HepG2 (cell line): ENCODE data around the gene BCL2A1. TPM values are rescaled to one million over a fixed set of nuclear protein-coding genes. Genes with fewer than 3 reads are reported as not detected.

Experiments
- ASH2L ChIP-seq: fragments of 300-600, 200-600 bp; sonication (generic); IDR thresholded peaks from 2 replicates; pipeline ENCODE4 v1.7.0; 2017; ENCODE audit warnings: low read depth, mild to moderate bottlenecking, moderate library complexity, mixed read lengths, low read length; ENCODE audit not compliant: insufficient read length
- NCOA5 ChIP-seq: sonication (generic); formaldehyde crosslinking; IDR thresholded peaks from 2 replicates; pipeline ENCODE4 v1.4.0; 2020; ENCODE audit warnings: missing genetic modification reagents
- NR2F2 ChIP-seq: IDR thresholded peaks from 2 replicates; pipeline ENCODE4 v1.6.1; 2012; ENCODE audit warnings: low read depth, inconsistent platforms, borderline replicate concordance
- PBX3 ChIP-seq: sonication (generic); formaldehyde crosslinking; IDR thresholded peaks from 2 replicates; pipeline ENCODE4 v1.8.1; 2023; ENCODE audit warnings: missing genetic modification reagents, inconsistent platforms, borderline replicate concordance
- RBAK ChIP-seq: sonication (generic); formaldehyde crosslinking; IDR thresholded peaks from 2 replicates; pipeline ENCODE4 v1.5.1; 2020; ENCODE audit warnings: mild to moderate bottlenecking, missing genetic modification reagents
- SNAI1 ChIP-seq: sonication (generic); formaldehyde crosslinking; IDR thresholded peaks from 2 replicates; pipeline ENCODE4 v1.5.0; 2020; ENCODE audit warnings: mild to moderate bottlenecking, missing genetic modification reagents, borderline replicate concordance
- SP140L ChIP-seq: sonication (generic); formaldehyde crosslinking; IDR thresholded peaks from 2 replicates; pipeline ENCODE4 v1.4.0; 2020; ENCODE audit warnings: missing genetic modification reagents, borderline replicate concordance
- TAF1 ChIP-seq: sonication (generic); formaldehyde crosslinking; IDR thresholded peaks from 2 replicates; pipeline ENCODE4 v1.4.0; 2020; ENCODE audit warnings: missing genetic modification reagents
- ZFAT ChIP-seq: sonication (generic); formaldehyde crosslinking; conservative IDR thresholded peaks from 2 replicates; pipeline ENCODE4 v1.8.1; 2023; ENCODE audit warnings: missing genetic modification reagents, inconsistent platforms
- ZHX1 ChIP-seq: sonication (generic); formaldehyde crosslinking; IDR thresholded peaks from 2 replicates; pipeline ENCODE4 v1.8.1; 2022; ENCODE audit warnings: low read depth, mild to moderate bottlenecking, missing genetic modification reagents
- ZNF224 ChIP-seq: sonication (generic); formaldehyde crosslinking; IDR thresholded peaks from 2 replicates; pipeline ENCODE4 v1.5.0; 2020; ENCODE audit warnings: mild to moderate bottlenecking, missing genetic modification reagents
- ZNF24 ChIP-seq: fragments of 450-650 bp; IDR thresholded peaks from 2 replicates; pipeline ENCODE4 v1.6.1; 2017; ENCODE audit warnings: antibody characterized with exemption, mild to moderate bottlenecking
- ZNF446 ChIP-seq: sonication (generic); formaldehyde crosslinking; IDR thresholded peaks from 2 replicates; pipeline ENCODE4 v1.5.0; 2020; ENCODE audit warnings: mild to moderate bottlenecking, missing genetic modification reagents
- ZNF547 ChIP-seq: sonication (generic); formaldehyde crosslinking; IDR thresholded peaks from 2 replicates; pipeline ENCODE4 v1.5.1; 2020; ENCODE audit warnings: mild to moderate bottlenecking, missing genetic modification reagents
- ZNF558 ChIP-seq: sonication (generic); formaldehyde crosslinking; IDR thresholded peaks from 2 replicates; pipeline ENCODE4 v1.9.0; 2022; ENCODE audit warnings: mild to moderate bottlenecking, missing genetic modification reagents, borderline replicate concordance
- ZNF737 ChIP-seq: sonication (generic); formaldehyde crosslinking; IDR thresholded peaks from 2 replicates; pipeline ENCODE4 v1.5.0; 2020; ENCODE audit warnings: missing genetic modification reagents, mild to moderate bottlenecking, borderline replicate concordance
- polyA plus RNA-seq, 8 experiments: library from polyadenylated mRNA; depleted of rRNA in 3 of 8; stranded (reverse) in 7 of 8; unstranded in 1 of 8; fragments of >200 nt; fragmentation: Illumina TruSeq in 4 of 8; extraction: Trizol in 4 of 8; gene quantifications; 2 replicates each; pipeline versions ENCODE4 v1.2.1 to v1.2.3, GENCODE V29; 2011 to 2016; ENCODE audit warnings: low read depth in 4 of 8, missing spikeins in 1 of 8, mixed read lengths in 1 of 8; ENCODE audit not compliant: insufficient read depth in 1 of 8
- total RNA-seq, 5 experiments: library from RNA; depleted of rRNA; stranded (reverse); fragments of >200 nt; fragmentation: Illumina TruSeq; extraction: Trizol; gene quantifications; 2 replicates each; pipeline ENCODE4 v1.2.3, GENCODE V29; 2016; ENCODE audit warnings: low read depth in 1 of 5
- TF ChIP-seq, protein P1 (sequence below): sonication (generic); formaldehyde crosslinking; IDR thresholded peaks from 2 replicates; pipeline ENCODE4 v1.5.0; 2020; ENCODE audit warnings: mild to moderate bottlenecking, missing genetic modification reagents
- TF ChIP-seq, protein P2 (sequence below): sonication (generic); formaldehyde crosslinking; IDR thresholded peaks from 2 replicates; pipeline ENCODE4 v1.5.0; 2020; ENCODE audit warnings: missing genetic modification reagents
- TF ChIP-seq, protein P3 (sequence below): sonication (generic); formaldehyde crosslinking; IDR thresholded peaks from 2 replicates; pipeline ENCODE4 v1.4.0; 2020; ENCODE audit warnings: missing genetic modification reagents, borderline replicate concordance

Gene BCL2A1
- total and polyA plus RNA-seq, 2 of the 13 experiments (the other 11 are each of a cell fraction or from before 2014, with no cell fraction given) = 0.08 to 0.31 TPM

DNA sequence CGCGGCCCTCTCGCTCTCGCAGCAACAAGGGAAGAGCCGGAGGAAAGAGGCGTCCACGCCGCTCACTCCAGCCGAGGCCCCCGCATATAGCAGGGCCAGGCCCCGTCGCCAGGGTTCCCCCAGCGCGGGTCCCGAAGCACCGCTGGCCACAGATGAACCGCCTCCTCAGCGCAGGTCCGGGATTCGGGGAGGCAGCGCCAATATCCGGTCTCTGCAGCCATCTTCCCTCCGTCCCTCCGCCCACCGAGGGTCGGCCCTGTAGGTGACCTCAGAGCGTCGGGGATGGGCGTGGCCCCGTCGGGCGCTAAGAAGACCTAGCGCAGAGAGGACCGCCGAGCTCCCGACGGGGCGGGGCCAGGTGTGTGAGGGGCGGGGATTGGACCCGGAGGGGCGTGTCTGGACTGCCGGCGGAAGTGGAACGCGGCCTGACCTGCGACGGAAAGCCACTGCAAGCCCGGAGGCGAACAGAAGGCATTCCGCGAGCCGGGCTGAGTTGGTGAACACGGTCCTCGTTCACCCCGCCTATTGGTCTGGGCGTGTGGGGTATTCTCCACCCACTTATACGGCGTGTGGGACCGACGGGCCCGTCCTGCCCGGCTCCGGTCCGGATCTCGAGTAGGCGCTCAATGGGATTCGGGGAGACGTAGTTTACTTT is 47.4 kb downstream of the BCL2A1 start (continued):
- TF ChIP-seq NR2F2 = no peak
- TF ChIP-seq ZNF558 (CRISPR knock-in tag) = no peak; the same call in 1 of the 2 replicates
- TF ChIP-seq, protein P1, sequence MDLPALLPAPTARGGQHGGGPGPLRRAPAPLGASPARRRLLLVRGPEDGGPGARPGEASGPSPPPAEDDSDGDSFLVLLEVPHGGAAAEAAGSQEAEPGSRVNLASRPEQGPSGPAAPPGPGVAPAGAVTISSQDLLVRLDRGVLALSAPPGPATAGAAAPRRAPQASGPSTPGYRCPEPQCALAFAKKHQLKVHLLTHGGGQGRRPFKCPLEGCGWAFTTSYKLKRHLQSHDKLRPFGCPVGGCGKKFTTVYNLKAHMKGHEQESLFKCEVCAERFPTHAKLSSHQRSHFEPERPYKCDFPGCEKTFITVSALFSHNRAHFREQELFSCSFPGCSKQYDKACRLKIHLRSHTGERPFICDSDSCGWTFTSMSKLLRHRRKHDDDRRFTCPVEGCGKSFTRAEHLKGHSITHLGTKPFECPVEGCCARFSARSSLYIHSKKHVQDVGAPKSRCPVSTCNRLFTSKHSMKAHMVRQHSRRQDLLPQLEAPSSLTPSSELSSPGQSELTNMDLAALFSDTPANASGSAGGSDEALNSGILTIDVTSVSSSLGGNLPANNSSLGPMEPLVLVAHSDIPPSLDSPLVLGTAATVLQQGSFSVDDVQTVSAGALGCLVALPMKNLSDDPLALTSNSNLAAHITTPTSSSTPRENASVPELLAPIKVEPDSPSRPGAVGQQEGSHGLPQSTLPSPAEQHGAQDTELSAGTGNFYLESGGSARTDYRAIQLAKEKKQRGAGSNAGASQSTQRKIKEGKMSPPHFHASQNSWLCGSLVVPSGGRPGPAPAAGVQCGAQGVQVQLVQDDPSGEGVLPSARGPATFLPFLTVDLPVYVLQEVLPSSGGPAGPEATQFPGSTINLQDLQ (CRISPR knock-in tag) = no peak
- TF ChIP-seq, protein P2, sequence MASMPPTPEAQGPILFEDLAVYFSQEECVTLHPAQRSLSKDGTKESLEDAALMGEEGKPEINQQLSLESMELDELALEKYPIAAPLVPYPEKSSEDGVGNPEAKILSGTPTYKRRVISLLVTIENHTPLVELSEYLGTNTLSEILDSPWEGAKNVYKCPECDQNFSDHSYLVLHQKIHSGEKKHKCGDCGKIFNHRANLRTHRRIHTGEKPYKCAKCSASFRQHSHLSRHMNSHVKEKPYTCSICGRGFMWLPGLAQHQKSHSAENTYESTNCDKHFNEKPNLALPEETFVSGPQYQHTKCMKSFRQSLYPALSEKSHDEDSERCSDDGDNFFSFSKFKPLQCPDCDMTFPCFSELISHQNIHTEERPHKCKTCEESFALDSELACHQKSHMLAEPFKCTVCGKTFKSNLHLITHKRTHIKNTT (CRISPR knock-in tag) = no peak
- TF ChIP-seq ZNF547 = peak; percentile 70; the same call in 1 of the 2 replicates
- TF ChIP-seq ASH2L = peak; percentile 64
- TF ChIP-seq RBAK (CRISPR knock-in tag) = no peak
- TF ChIP-seq ZNF446 (CRISPR knock-in tag) = peak; percentile 74; the same call in 1 of the 2 replicates
- TF ChIP-seq NCOA5 (CRISPR knock-in tag) = no peak
- TF ChIP-seq, protein P3, sequence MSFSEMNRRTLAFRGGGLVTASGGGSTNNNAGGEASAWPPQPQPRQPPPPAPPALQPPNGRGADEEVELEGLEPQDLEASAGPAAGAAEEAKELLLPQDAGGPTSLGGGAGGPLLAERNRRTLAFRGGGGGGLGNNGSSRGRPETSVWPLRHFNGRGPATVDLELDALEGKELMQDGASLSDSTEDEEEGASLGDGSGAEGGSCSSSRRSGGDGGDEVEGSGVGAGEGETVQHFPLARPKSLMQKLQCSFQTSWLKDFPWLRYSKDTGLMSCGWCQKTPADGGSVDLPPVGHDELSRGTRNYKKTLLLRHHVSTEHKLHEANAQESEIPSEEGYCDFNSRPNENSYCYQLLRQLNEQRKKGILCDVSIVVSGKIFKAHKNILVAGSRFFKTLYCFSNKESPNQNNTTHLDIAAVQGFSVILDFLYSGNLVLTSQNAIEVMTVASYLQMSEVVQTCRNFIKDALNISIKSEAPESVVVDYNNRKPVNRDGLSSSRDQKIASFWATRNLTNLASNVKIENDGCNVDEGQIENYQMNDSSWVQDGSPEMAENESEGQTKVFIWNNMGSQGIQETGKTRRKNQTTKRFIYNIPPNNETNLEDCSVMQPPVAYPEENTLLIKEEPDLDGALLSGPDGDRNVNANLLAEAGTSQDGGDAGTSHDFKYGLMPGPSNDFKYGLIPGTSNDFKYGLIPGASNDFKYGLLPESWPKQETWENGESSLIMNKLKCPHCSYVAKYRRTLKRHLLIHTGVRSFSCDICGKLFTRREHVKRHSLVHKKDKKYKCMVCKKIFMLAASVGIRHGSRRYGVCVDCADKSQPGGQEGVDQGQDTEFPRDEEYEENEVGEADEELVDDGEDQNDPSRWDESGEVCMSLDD = peak; percentile 44; the same call in 1 of the 2 replicates
- no peak for TF ChIP-seq ZFAT (CRISPR knock-in tag)
- TF ChIP-seq ZNF24 = no peak
- no peak for TF ChIP-seq ZNF737 (CRISPR knock-in tag)
- no peak for TF ChIP-seq ZNF224 (CRISPR knock-in tag)
- no peak for TF ChIP-seq PBX3 (CRISPR knock-in tag)
- peak; percentile 79; the same call in 1 of the 2 replicates for TF ChIP-seq ZHX1 (CRISPR knock-in tag)
- peak; percentile 93 for TF ChIP-seq TAF1 (CRISPR knock-in tag)
- TF ChIP-seq SP140L (CRISPR knock-in tag) = no peak
- no peak for TF ChIP-seq SNAI1 (CRISPR knock-in tag)
